Stimulated activated CD4-positive, alpha-beta T cell treated with anti-CD3 and anti-CD28 coated beads, Interleukin-4, amount 100 ng/mL, for 1 hour (primary cell): Measurements from ENCODE around the gene AP5B1.

Experiments used
- DNase-seq: peaks from one replicate; pipeline ENCODE4 v3.0.0-alpha.2; 2020

AP5B1 gene

DNA sequence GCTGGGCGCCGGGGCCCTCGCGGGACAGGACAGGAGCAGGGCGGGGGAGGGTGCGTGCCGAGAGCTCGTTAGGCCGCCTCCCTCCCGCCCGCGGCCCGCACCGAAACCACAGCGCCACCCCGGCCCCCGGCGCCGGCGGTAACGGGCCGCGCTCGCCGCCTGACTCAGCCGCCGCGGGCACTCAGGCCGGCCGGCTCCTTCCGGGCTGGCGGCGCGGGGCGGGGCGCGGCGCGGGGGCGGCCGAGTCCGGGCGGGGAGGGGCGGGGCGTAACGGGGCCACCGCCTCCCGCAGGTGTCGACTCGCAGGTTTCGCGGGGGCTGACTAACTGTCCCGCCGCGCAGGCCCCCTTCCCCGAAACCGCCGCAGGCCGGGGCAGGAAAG is at the start of gene AP5B1:
AP5B1 (minus strand) TSS at position 207 of the 382 bp plus-strand sequence. CDS start 385 bp downstream, outside the sequence.
- DNase-seq = peak; percentile 73

DNA sequence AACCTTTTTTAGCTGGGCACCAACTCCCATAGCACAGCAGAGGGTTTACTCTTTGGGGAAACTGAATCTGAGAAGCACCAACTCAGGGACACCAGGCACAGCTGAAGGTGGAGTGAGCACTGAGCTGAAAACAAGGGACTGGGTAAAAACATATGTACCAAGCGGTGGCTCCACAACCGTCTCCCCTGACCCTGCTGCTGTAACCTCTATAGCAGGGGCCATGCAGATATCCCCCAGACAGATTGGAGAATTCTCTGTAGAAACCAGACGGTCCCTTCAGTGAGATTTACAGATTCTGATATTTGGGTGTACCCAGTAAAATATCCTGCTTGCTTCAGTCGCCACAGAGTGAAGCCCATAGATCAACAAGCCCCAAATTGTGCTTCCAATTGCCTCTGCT is 48.7 kb upstream of the AP5B1 start:
- DNase-seq = no peak

- no peak for DNase-seq
These were observed 46.4 kb upstream of the AP5B1 start for GRCh38 chr11:65826984-65827735.

GRCh38 chr11:65822776-65823528 is 42.2 kb upstream of the AP5B1 start:
- DNase-seq = no peak

DNA sequence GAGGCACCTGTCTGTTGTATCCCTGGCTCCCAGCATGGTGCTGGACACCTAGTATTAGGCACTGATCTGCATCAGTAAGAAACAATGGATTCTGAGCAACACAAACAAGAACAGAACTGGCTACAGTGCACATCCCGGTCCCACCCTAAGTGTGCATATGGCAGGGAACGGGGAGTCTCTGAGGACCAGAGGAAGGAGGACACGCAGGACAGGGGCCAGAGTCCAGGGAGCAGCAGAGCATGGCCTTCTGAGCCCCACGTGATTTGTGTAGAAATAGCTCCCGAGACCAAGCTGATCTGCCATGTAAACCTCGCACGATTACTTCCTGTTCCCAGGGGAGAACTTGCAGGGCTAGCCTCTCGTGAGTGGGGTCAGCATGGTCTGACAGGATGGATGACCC is 40.3 kb upstream of the AP5B1 start:
- DNase-seq = no peak

DNA sequence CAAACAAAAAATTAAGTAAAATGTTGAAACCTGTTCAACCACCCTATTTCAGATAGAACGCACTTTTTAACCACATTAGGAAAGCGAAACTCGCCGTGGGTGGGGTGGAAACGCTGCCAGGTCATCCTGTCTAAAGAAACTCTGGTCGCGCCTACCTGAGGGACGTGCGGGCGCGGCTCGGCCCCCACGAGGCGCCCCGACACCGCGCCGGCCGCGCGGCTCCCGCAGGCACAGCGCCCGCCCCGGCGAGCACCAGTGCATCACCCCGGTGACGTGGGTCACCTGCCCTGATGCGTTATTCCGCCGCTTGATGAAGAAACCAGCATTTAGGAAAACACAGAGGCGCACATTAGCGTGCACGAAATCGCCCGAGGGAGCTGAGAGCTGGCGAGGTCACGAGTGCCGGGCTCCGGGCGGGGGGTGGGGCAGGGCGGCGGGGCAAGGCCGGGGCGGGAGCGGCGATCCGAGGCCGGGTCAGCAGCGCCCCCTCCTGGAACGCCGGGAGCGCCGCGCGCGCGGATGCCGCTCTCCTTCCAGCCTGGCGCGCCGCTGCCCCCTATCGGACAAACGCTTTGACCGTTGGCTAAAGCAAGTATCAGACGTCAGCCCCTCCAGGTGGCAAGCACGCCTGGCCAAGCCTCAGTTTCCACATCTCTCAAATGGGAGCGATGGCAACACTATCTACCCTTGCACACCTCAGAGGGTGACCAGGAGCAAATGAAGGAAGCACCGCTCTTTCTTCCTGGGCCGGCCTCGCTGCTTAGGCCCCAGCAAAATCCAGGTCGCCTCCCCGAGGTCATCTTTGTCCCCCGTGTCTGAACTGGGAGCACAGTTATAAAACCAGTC is 37.3 kb upstream of the AP5B1 start:
- DNase-seq = peak; percentile 96

- DNase-seq = no peak
These were observed 36.6 kb upstream of the AP5B1 start for GRCh38 chr11:65817312-65817834.

DNA sequence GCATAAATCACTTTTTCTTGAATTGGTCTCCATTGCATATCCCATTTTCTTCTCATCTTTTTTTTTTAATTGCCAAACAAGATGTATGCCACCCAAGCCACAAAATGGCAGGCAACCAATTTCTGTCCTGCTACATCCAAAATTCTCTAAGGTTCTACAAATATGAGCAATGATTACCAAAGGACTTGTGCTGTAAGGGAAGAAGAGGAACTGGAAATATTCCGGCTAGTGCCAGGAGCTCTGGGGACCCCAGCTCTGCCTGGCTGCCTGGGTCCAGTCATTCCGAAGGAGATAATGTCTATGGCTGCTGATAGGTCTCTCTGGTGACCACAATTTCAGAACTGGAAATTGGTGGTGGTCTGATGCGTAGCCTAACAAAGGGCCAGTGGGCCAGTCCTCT is 35.9 kb upstream of the AP5B1 start:
- no peak for DNase-seq

DNA sequence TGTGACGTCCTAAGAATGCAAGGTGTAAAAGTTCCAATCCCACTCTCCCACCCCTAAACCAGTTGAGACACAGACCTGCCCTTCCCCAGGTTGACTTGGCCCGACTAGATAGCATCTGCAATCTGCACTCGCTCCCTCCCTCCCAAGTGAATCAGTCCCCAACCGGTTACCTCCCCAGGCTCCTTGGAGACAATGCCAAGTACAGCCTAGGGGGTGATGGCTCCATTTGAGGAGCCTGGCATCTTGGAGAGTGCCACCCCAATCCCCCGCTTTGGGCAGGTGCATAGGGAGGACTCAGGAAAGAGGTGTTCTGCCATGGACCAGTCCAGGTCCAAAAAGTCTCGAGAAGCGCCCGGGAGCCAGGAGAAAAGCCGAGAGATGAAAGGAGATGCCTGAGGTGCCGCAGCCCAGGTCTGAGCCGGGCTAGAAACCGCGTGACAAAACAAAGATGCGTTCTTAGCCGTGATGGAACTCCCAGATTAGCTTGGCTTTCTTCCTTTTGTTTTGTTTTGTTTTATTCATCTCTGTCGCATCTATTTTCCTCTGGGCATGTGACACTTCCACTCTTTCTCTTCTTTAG is 34.3 kb upstream of the AP5B1 start:
- no peak for DNase-seq

DNA sequence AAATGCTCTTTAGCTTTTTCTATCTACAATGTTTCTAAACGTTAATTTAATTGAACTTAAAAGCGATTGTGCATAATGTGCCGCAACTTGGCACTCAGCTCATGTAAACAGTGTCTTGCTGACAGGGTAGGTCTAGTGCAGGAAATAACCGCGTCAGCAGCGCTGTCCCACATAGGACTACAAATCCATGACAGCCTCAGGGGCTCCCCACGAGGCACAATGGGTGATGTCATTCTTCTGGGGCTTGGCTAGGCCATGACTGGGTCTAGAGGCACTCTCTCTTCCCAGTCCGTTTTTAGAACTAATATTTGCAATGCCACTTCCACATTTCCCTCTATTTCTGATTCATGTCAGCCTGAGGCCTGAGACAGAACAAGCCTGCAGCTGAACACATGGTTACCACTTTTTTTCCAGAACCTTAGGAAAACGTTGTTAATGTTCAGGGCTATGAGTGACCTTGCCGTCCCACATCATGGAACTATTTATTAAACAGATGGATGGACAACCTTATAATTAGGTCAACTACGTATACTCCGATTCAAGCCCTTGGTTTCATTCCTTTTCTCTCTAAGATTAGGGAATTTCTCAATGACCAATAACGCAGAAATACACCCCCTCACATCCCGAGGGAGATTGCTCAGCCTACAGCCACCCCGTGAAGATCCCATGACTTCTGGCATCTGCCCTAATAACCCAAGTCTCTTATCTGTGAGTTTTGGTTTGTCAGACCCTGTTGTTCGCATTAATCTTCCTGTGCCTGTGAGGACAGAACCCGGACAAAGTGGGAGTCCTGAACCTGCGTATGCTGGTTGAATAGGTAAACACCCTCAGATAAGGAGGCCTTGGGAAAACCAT is 33.6 kb upstream of the AP5B1 start:
- DNase-seq = no peak

GRCh38 chr11:65811764-65812475 is 31.1 kb upstream of the AP5B1 start:
- no peak for DNase-seq

DNA sequence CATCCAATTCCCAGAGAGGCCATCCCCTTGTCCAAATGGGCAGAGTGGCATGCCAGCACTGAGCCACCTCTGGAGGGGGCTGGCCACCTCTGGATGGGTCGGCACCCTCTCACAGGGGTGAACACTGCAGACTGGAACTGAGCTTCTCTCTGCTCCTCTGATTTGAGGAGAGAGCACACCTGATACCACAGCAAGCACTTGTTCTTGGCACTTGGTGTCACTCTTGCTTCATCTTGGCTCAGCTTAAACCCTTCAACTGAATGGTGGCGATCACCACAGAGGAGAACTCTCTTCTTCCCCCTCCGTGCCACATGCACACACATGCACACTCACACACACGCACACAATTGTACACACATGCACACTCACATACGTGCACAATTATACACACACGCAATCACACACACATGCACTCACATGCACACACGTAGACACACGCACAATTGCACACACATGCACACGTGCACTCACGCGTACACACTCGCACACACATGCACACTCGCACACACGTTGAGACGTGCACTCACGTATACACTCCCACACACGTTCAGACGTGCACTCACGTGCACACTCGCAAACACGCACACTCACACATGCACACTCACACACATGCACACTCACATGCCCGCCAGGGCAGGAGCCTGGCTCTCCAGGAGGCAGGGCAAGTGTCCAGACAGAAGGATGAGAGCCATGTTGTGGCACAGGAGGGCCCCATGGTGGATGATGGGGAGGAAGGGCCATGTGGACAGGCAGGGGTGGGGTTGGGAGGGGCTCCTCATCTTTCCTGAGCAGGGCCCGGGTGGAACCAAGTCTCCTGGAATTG is 29.5 kb upstream of the AP5B1 start:
- DNase-seq = no peak

GRCh38 chr11:65809496-65809895 is 28.7 kb upstream of the AP5B1 start:
- no peak for DNase-seq

GRCh38 chr11:65808744-65809341 is 28.1 kb upstream of the AP5B1 start:
- DNase-seq = no peak

- no peak for DNase-seq
These were observed 26.2 kb upstream of the AP5B1 start for GRCh38 chr11:65806979-65807378.

DNA sequence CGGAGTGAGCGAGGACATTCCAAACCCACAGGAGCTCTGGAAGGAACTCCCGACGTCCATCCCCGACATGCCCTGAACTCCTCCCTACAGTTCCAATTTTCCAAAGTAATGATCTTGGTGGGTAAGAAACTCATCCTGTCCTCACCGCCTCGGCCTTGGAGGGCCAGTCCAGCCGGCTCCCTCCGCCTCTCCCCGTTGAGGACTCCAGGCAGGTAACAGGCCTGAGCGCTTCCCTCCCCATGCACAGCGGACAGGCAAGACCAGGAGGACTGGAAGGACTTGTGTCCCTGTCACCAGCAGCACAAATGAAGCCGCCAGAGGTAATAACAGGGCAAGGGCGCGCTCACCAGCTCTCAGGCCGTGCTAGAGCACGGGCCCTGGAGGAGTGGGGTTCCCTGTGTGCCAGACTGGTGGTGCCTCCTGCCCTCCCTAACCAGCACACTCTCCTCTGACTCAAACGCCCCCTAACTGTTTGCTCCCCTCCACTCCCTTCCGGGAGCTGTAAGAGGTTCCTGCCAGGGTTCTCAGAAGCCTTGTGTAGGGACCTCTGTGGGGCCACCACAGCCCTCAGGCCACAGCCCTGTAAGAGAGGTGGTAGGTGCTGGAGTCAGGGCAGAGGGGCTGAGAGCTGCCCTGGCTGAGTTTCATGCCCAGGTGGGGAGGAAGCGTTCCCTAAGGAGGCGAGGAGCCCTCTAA is 23.2 kb upstream of the AP5B1 start:
- no peak for DNase-seq

GRCh38 chr11:65802841-65803240 is 22.1 kb upstream of the AP5B1 start:
- DNase-seq = no peak

- DNase-seq = no peak
These were observed 20.6 kb upstream of the AP5B1 start for GRCh38 chr11:65801153-65801987.
